Pulmonary artery endothelial cell (primary cell): Measurements from ENCODE around the gene TET2. TPM values are rescaled to one million over a fixed set of nuclear protein-coding genes. Genes with fewer than 3 reads are reported as not detected.

Source experiments
- DNase-seq: peaks from one replicate; pipeline ENCODE4 v3.0.0-alpha.2; 2011; ENCODE audit warnings: low read depth, low spot score
- total RNA-seq: library from RNA; depleted of rRNA; stranded (reverse); fragments of >200 nt; gene quantifications from 2 replicates; pipeline ENCODE4 v1.2.3, GENCODE V29; 2014

The TET2 gene
- total RNA-seq, 1 donor from 2014 or later = 7.1 TPM

DNA sequence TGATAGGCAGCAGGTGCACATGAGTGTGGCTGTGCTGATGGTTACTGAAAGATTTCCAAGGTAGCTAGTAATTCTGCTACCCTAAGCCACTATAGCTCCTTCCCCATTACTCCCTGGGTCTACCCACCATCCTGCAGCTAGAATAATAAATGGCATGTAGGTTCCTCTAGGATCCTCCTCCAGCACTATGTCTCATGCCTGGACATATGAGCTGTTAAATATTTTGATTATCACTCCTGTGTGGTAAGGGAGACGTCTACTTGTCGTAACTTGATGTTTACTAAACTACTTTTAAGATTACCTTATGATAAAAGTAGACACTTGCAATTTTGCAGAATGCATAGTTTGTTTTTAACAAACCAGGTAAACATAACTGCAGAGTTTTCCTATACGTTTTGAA lies 35.5 kb downstream of the TET2 start:
- no peak for DNase-seq

GRCh38 chr4:105184316-105184980 lies 37.8 kb downstream of the TET2 start:
- DNase-seq = no peak

DNA sequence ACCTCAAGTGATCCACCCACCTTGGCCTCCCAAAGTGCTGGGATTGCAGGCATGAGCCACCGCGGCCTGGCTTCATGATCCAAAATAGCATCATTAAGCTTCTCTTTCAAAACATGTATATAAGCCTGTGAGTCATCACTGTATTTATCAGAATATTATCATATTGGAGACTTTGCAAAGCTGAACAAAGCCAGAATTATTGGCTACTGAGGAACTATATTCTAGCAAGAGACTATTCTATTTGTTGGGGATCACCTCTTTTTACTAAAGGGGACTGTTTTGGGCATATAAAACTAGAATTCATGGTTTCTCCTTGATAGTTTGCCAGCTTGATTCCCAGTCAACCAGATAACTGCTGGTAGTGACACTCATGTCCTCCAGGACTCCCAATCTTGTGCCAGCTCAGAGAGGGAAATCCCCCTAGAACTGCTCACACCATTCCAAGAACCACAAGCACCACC lies 40.1 kb downstream of the TET2 start:
- DNase-seq = no peak

DNA sequence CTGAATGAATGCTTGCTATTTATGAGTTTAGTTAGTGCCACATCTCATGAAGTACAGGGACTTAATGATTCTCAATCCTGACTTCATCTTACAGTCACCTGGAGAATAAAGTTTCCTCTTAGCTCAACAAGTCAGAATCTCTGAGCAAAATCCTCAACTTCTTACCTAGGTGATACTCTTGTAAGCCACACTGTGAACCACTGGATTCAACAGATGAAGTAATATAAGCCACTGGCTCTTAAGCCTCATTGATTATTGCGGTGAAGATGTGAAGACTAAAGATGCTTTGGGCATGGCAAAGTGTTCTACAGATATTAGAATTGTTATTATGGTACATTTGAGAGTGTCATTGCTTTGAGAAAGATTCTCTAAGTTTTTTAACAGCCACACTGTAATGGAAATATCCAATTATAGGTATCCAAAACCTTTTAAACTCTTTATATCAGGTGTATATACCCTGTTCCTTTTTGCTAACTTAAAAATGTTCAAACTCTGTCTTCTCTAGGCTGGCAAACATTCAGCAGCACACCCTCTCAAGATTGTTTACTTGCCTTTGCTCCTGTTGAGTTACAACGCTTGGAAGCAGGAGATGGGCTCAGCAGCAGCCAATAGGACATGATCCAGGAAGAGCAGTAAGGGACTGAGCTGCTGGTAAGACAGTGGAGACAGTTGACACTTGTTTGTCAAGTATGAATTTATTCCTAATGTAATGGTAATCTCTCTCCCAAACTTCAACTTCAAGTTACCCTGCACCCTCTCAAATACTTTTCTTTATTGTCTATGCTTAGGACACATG lies 43.4 kb downstream of the TET2 start:
- no peak for DNase-seq

- DNase-seq = no peak
These were observed 45.0 kb downstream of the TET2 start for GRCh38 chr4:105191621-105192210.

DNA sequence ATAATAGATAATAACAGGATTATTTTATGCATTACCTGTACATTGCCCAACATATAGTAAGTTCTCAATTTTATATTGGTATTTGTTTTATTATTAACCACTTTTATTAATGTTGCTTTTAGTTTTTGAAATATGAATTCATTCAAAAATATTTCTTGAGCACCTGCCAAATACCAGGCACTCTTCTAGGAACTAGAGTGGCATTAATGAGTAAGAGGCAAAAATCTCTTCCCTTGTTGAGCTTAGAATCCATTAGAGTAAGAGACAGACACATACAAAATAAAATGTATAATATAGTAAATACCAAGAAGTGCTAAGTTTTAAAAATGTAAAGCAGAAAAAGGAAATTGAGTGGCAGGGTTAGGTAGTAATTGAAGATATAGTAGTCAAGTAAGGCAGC lies 45.8 kb downstream of the TET2 start:
- DNase-seq = no peak

DNA sequence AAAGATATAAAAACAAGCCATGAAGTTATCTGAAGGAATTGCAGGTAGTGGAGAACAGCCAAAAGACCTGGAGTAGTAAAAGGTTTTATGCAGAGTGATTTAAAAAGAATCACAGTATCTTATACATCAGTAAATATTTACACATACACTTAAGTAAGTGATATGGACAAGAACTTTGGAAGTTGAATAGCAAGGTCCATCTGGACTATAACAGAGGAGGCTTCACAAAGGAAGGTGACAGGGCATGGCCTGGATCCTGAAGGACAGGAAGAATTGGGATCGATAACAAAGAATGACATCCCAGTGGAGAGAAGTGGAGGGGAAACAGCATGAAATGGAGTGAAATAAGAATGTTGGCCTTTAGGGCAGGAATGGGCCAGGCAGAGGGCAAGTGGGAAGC lies 46.2 kb downstream of the TET2 start:
- DNase-seq = no peak

GRCh38 chr4:105193536-105193935 lies 46.9 kb downstream of the TET2 start:
- no peak for DNase-seq

DNA sequence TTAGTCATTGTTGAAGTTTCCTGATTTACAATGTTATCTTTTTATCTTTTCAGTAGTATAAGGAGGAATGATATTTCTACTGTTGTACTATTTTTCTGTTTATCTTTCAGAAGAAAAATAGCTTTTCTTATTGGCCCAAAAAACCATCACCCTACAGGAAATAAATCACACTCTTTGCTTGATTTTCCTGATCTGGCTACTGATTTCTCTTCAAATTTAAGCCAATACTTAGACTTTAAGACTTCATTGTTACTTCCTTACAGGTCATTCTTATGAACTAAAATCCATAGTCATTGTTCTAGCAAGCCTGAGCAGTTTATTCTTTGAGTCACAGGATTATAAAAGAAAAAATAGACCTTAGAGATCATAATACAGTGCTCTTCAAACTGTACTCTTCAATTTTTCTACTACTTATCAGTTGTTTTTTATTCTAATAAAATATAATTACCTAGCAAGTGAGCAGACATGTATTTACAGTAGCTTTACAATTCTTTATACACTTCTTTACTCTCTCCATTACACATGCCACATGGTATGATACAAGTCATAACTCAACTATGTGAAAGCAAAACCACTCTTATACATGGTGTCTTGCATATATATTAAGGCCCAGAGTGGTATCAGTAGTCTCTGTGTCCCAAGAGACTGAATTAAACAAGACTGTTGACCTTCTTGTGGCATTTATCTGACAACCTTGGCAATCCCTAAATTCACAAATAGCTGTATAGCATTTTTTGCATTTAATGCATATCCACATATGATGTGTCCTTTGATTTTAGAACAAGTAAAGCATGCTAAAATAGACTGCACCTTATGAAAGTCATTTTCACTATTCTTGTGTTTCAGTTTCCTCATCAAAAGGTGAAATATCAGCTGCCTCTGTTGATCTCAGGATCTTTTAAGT lies 47.9 kb downstream of the TET2 start:
- peak; percentile 11 for DNase-seq

DNA sequence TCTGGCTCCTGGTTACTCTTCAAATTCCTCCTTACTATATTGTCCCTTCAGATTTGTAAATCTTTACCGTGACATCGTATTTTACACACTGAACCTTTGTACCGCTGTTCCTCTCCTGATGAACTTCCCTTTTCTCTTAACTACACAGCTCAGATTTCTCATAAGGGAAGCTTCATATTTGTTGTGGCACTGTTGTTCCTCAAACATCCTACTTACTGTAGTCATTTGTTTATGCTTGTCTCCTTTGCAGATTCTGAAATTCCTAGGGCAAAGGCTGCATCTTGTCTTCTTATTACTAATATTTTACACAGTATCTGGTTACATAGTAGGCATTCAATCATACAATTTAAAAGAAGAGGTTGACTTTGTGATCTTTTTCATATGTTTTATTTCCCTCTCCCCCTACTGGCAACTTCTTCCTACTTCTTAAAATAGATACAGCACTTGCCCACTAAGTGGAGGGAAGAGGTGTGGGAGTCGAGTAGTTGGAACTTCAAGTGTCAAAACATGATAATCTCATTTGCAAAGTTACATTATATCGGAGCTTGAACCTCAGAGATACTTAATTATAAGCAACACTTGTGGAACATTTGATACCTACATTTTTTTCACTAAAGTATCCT lies 50.0 kb downstream of the TET2 start:
- no peak for DNase-seq

DNA sequence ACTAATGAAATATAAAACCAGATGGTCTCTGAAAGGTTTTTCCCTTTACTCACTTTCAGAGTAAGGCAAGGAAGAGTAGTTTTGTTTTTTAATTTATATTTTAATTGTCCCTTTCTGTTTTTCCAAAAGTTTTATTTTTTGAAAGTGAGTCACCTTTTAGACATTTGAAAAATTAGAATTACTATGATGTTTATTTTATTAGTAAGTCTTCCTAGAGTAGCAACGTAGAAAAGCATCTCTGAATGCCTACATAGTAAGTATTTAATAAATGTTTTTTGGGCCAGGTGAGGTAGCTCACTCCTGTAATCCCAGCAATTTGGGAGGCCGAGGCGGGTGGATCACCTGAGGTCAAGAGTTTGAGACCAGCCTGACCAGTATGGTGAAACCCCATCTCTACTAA lies 51.1 kb downstream of the TET2 start:
- no peak for DNase-seq

GRCh38 chr4:105198541-105198940 lies 51.9 kb downstream of the TET2 start:
- DNase-seq = no peak

DNA sequence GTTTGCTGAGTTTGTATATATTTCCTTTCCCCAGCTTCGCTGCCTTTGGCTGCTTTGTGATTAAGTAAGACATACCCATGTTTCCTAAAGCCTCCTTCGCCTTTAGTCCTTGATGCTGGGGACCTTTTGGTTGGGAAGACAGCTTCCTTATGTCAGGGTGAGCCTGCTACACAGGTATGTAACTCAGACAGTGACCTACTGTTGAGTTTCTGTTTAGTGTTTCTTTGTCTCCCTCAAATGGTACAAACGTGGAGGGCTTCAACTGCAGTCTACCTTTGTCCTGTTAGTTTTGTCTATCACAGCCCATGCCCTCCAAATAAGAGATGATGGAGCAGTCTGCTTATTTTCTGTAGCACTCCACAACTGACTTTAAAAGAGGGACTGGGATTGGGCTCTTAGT lies 59.5 kb downstream of the TET2 start:
- no peak for DNase-seq

DNA sequence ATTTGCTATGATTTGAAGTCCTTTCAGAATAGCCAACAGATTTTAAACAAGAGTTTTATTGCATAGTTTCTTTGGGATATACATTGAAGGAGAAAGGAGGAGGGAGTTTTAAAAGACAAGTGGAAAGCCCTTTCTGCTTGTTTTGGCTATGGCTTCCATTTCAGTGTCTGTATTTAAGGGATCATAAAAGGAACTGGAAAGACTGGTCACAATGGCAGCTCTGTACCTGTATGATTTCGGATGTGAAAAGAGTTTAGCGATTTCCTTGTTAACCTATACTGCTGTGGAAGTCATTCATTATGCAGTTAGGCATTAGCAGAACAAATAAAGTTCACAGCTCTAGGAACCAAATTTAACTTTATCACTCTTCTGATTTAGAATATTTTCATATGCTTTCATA lies 60.7 kb downstream of the TET2 start:
- DNase-seq = no peak

GRCh38 chr4:105208561-105208960 lies 61.9 kb downstream of the TET2 start:
- DNase-seq = no peak

DNA sequence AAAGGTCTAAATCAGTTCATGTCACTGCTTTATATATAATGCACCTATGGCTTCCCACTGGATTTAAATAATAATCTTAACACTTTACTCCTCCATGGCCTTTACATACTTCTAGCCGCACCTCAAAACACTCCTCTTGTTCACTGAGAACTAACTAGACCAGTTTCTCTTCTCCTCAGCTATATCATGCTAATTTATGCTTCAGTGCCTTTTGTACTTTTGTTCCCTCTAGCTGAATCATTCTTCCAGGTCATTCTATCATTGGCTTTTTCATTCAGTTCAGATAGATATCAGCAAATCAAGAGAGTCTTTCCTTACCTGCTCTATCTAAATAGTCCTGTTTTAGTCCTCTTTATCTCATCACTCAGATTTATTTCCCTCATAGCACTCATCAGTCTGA lies 64.2 kb downstream of the TET2 start:
- no peak for DNase-seq

DNA sequence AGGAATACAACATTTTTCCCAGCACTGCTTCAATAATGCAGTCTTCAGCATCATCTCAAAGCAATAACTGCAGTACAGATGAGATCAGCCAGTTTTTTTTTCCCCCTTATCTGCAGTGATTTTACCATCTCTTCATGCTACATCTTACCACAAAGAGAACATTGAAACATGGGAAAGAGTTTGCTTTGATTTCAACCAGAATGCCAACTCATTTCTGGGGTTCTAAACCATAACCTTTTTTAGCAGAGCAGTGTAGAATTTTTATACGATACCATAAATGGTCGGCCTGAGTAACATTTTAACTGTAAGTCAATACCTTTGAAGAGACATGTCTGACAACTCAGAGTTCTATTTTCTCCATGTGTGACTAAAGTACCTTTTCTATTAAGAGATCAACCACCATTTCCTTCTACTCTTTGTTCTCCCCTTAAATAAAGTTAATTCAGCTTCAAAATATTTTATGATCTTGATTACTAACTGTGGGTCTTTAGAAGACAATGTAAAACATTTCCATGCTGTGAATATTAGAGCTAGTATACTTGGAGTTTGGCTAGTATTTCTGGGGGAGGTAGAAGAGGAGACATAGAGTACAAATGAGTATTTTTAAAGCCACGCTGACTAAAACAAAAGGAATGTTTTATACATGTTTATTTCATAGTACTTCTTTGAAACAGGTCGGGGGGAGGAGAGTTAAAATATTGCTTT lies 69.1 kb downstream of the TET2 start:
- no peak for DNase-seq

DNA sequence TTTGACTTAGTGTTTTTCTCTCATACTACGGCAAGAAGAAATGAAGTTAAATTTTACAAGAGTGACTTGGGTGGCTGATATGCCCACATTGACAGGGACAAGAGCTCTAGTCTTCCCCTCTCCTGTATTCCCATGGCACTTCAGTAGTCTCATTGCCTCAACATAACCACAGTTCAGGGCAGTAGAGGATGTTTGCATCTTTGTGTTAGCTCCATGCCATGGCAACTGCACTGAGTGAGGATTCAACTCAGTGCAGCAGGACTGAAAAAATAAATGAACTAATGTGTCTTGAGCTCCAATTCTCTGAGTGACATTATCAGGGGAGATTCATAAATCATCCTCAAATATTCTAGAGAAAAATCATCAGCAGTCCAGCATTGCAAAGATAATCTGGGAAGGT lies 78.8 kb downstream of the TET2 start:
- no peak for DNase-seq

GRCh38 chr4:105227054-105227453 lies 80.4 kb downstream of the TET2 start:
- no peak for DNase-seq

DNA sequence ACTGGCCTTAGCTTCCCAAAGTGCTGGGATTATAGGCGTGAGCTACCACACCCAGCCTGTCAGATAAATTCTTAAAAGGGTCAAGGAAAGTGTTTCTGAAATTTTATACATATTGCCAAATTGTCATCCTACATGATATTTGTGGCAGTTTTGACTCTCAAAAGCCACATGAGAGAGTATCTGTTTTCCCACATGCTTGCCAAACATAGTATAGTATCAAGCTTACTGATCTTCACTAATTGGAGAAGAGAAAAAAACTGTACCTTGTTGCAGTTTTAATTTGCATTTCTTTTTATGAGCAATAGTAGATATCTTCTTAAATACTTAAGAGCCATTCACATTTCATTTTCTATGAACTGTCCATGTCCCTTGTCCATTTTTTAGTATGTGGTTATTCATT lies 83.6 kb downstream of the TET2 start:
- no peak for DNase-seq

GRCh38 chr4:105232374-105232773 lies 85.7 kb downstream of the TET2 start:
- no peak for DNase-seq
